ENCODE measurements around the gene KLHL12.

The KLHL12 gene

DNA sequence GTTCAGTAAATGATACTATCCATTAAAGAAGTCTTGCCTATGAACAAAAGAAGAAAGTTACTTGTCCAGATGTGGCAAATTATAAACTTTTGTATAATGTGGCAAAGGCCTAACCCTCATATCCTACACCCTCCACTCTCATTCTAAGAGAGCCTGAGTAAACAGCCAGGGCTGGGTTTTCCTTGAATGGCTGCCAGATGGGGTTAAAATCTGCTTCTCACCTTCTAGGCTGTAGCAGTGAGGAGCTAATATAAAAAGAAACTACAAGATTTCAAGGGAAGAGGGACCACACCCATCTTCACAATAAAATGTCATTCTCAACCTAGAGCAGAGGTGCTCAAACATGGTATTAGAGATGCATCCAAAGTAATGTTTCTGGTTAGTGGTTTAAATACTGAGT is 47.0 kb downstream of the KLHL12 start:
- DNase-seq, result no peak

DNA sequence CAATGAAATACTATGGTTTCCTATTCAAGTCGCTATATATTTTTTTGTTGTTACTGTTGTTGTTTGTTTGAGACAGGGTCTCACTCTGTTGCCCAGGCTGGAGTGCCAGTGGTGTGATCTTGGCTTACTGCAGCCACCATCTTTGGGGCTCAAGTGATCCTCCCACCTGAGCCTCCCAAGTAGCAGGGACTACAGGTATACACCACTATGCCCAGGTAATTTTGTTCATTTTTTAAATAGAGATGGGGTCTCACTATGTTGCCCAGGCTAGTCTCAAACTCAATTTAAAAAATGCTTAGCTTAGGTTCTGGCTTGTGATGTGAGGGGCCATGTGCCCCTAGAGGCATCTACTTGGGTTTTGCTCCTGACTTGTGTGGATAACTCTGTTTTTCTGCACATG is 47.9 kb downstream of the KLHL12 start:
- DNase-seq, result no peak

DNA sequence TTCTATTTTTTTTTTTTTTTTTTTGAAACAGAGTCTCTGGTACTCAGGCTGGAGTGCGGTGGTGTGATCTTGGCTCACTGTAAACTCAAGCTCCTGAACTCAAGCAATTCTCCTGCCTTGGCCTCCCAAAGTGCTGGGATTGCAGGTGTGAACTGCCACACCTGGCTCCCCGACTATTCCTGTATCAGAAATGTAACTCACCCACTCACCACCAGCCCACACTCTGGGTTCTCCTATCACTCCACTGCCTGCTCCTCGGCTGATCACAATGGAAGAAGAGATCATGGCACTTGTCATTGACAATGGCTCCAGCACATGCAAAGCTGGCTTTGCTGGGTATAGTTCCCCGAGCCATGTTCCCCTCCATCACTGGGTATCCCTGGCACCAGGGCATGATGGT is 54.0 kb downstream of the KLHL12 start:
- no peak for DNase-seq

DNA sequence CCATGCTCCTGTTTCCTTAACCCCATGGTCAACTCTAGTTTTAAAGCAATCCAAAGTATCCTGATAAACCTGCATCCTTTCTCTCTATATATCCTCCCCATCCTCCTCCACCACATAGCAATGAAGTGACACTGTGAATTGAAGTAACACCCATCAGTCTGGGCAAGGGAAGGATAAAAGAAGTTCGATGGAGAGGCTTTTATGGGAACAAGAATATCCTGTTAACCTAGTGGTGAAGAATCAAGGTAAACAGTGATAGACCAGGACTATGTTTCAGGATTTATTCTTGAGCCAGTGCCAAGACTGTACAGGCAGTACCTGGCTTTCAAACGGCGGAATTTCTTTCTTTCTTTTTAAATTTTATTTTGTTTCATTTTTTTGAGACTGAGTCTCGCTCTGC is 55.7 kb downstream of the KLHL12 start:
- no peak for DNase-seq

DNA sequence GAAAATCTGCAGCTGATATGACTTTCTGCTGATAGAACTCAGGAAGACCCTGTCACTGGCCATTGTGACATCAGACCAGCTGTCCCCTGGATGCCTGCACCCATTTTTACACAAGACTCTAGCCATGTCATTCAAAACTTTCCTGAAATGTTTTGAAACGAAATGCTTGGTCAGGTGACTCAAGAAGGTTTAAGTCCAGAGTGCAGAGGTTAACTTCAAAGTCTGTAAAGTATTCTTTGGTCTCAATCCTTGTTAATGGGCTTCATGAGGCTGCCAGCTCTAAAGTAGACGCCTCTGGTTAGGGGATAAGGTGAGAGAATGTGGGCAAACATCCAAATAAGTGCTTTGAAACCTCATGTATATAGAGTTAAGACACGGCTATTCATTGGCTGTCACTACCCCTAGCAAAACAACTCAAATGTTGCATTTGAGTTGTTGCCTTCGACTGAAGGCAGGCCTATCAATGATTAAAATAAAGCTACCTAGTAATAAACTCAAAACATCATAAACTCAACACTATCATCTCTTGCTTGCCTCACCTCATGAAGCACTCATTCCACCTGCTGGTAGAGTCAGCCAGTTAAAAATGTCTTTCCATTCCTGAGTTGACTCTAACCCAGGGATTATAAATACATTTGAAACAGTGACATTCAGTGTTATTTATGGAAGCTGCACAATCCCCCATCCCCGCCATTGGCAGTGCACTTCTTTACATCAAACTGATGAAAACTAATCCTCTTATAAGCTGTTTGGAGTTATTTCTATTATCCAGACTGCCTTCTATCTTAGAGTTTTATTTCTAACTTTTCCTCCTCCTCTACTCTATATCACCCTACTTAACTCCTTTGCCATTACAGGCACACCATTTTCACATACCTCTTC is 64.1 kb downstream of the KLHL12 start:
- no peak for DNase-seq

DNA sequence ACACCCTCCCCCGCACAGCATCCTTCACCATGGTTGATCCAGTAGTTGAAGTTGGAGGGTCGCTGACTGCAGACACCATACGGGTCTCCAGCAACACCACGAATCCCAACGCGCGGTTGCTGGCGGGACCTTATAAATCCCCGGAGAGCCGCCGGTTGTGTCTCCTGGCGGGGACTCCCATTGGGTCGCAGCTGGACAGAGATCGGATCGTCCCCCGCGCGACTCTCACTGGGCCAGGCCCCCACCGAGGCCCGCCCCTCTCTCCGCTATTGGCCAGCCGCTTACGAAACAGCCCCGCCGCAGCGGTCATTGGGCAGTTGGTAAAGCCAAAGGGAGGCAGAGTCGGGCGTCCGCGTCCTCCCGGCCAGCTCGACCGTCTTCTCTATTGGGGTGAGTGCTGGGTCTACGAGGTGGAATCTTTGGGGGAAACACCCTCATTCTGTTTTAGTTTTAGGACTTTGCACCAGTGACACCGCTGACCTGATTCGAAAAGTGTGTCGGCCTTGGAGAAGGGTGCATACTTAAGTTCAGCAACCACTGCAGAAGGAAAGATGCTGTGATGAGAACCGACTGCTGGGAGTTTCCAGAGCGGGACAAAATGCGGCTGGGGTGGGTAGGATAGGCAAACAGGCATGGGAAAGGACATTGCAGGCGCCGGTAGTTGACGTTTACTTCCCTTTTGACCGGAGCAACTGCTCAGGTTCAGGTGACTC is 65.5 kb downstream of the KLHL12 start:
- peak in 4 of 5 experiments; percentile 8 to 24 (median 10) for DNase-seq

DNA sequence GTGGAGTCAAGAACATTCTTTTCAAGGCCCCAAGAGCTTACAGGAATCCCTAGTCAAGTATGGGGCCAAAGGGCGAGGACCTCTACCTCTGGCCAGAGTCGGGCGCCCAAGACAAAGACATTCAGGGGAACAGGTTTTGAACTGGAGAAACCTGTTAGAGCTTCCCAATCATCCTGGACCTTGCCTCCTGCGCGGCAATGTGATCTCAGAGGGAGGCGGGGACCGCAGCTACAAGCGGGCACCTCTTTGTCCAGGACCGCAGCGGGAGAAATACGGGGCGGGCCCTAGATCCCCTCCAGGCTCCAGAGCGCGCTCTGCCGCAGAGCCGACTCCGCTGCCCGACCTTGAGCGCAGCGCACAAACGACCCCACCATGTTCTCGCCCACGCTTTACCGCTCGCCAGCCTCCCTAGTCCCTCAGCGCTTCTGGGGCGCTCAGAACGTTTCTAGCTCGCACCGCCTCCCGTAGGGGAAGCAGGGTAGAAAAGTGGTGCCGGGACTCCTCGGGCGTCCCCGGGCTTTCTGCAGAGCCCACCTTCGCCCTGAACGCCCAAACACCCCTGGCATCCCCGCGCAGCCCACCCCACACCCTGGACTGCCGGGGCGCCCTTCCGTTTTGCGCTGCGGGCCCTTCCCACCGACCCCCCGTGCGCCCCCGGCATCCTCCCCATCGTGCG is 66.2 kb downstream of the KLHL12 start:
- peak in 2 of 5 experiments; percentile 3 to 35 for DNase-seq

DNA sequence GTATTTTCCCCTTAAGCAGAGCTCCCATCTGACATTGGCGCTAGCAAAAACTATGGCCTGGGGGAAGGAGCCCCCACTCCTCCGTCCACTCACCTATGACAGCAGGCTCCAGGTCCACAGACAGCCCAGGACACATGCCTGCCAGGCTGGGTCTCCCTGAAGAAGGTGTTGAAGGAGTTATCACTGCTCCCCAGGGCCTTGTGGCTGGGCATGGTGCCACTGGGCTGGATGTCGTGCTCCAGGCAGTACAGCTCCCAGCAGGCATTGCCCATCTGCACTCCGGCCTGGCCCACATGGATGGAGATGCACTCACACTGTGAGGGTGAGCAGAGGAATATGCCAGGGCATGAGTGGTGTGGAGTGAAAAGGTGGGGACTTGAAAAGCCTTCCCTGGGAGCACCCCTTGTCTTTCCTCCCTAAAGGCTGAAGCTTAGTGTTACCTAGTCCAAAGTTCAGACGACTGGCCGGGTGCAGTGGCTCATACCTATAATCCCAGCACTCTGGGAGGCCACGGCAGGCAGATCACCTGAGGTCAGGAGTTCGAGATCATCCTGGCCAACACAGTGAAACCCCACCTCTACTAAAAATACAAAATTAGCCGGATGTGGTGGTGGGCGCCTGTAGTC is 68.1 kb downstream of the KLHL12 start:
- DNase-seq, result no peak

DNA sequence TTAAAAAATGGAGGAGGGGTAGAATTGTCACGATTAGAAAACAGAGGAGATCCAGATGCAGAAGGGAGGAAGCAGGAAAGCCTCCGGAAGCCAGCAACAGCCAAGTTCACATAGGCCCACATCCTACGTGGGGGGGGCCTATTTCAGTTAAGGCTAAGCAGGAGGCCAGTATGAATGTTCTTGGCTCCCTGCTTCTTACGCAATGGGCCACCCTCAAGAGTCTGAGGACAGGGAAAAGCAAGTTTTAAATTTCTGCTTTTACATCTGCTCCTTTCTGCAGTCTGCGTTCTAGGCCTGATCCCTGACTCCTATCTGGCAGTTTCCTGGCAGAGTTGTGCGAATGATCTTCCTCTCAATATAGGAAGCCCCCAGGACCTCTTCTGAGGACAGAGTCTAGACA is 68.7 kb downstream of the KLHL12 start:
- no peak for DNase-seq

DNA sequence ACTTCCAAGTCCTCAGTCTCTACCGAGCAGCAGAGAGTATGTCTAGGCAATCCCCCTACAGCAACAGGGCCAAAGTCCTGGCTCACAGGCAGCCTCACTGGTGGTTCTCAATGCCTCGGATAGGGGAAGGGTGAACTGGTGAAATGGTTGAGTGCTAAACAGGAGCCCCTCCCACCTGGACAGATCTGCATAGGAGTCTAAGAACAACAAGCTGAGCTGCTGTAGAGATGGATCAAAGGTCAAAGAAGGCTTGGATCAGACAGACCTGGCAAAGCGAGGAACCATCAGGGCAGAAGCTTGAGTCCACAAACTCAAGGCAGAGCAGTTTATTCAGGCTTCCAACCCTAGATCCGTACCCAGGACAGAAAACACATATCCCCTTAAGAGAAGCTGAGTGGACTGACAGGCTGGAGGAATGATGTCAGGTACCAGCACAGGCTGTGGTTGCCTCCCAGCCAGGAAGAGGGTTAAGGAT is 69.9 kb downstream of the KLHL12 start:
- DNase-seq, result no peak

DNA sequence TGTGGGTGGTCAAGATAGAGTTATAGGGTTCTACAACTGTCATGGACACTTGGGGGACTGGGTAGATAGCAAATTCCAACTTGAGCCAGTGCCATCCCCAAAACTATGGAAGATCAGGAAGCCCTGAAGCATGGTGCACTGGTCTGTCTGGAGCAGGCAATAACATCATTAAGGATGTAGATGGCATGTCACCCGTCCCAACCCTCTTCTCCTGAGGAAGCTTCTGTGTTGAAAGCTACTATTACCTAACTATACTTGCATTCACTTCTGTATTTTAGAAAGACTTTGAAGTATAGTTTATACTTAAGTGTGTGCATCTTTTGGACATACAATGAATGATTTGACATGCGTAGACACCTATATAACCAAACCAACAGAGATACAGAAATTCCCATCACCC is 71.0 kb downstream of the KLHL12 start:
- no peak for DNase-seq

DNA sequence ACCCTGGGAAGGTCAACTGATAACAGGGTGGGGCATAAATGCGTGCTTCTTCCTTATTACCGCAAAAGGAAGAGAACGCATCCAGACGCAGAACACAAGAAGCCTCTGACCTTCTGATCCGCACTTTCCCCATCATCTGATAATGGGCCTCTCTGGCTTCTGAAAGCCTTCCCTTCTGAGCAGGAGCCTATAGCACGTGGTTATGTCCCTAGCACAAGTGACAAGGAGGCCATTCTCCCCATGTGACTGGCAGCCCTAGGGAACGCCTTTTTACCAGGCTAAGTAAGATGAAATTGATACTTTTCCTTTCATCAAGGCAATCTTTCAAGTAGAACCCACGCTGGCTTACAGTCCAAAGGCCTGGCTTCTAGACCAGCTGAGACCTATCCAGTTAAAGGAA is 72.2 kb downstream of the KLHL12 start:
- no peak for DNase-seq

DNA sequence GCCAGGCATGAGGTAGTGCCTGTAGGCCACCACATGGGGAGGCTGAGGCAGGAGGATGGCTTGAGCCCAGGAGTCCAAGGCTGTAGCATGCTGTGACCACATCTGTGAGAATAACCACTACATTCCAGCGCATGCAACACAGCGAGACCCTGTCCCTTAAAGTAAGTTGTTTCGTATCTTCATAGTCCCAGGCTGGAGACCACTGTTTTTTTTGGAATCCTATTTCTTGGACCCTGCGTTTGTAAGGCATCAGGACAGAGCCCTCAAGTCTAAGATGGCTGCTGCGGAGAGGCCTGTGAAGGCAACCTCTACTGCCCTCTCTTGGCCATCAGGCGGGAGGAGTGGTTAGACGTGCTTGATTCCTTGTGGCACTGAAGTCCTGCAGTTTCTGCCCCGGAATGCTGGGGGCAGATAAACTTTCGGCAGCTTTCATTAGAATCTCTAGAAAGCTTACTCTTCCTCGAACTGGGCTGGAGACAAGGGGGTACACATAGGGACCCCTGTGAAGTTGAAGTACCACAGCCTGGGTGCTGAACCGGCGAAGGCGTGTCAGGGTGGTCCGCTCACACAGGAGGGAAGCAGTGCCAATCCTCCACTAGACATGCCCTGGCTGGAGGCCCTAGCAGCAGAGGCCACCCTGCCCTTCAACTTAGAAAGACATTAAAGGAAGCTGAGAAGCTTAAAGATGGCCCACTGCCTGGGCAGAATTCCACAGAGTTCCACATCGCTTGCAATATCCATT is 74.7 kb downstream of the KLHL12 start:
- peak in 1 of 5 experiments; percentile 56 for DNase-seq

DNA sequence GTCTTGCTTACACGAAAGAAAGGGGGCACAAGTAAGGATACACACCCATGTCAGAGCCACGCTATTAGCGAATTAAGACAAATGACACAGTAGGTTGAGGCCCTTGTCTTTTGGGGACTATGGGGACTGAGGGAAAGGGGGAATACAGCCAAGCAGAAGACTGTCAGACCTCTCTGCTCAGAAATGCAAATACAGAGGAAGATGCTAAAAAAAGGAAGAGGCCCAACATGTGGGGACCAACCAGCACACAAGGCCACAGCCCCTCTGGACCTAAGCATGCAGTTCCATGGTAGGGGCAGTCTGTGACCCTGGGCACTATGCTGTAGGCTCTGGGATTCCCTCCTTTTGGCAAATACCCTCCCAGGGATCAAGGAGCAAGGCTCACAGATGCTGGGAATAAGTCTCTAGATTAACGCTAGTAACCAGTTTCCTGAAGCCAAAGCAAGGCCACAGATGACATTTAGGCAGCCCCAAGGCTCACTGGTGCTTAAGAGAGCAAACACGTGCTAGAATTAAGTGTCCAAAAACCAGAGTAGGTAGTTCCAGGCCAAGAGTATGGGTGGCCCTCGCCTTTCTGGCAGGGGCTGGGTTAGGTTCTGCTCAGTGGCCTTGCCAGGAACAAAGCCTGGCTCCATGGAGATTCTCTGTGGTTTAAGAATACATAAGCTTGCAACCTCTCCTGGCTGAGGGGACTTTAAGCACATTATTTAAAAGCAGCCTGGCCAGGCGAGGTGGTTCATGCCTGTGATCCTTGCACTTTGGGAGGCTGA is 76.3 kb downstream of the KLHL12 start:
- no peak for DNase-seq

DNA sequence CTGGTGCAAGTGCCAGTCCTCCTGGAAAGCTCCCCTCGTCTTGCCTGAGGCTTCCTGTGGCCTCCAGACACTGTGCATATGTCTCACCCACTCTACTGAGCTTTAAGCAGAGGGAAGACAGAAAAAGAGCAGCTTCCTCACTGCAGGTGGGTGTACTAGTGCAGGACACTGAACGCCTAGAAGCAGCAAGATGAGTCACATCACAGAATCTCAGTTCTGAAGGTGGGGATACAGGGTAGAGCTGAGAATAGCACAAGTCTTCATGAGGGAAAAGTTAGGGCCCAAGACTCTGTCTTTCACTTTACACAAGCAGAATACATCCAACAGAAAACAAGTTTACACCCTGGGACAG is 78.9 kb downstream of the KLHL12 start:
- no peak for DNase-seq

DNA sequence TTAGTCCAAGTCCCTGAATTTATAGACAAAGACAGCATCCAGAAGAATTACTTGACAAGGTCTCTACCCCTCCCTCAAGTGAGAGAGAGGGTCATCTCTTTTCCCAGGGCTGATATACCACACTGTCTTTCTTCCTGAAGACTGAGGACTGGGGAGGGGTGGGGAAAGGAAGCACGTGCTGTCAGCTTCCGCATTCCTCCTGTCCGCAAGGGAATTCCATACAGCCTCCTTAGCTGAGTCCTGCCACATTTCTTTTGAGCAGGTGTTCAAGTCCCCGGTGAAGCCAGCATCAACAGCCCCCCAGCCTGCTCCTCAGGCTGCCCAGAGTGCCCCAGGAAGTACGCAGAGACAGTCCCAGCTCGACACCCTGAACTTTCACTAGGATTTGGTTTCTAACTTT is 82.1 kb downstream of the KLHL12 start:
- no peak for DNase-seq

DNA sequence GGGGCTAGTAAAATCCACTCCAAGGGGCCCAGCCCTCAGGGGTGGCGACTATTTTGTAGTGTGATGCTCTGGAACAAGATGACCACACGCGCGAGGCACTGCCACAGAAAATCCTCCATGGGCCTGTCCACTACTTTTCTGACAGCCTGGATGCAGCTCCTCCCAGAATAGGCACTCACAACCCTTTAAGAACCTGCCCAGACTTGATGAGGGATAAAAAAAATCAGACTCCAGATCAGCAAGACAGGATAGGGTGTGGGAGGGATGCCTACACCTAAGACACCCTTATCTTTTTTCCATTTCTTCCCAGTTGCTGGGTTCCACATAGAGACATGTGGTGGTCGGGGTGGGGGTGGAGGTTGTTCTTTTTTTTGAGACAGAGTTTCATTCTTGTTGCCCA is 82.8 kb downstream of the KLHL12 start:
- no peak for DNase-seq

DNA sequence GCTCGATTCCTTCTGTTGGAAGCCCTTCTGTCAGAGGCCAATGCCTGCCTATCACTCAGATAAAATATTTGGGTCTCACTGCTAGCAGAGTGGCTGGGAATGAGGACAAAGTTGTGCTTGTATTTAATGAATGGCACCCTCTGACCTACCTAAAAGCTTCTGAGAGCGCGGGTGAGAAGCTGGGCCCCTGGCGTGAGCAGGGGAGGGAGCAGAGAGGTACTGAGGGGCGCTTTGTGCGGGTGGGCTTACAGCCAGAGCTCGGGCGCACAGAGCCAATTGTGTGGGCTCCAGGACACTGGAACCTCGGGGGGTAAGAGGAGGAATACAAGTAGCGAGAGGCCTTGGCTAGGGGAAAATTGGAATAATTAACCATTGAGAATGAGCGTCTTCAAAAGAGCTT is 84.0 kb downstream of the KLHL12 start:
- no peak for DNase-seq

Data from T-helper 2 cell (primary cell).